Upper lobe of left lung (tissue), 6 donors: ENCODE results near the gene VAV2. TPM values are rescaled to one million over a fixed set of nuclear protein-coding genes. Genes with fewer than 3 reads are reported as not detected.
A peak's percentile ranks its signal among the peaks of the same experiment; 100 is the strongest.

Experiments
- ATAC-seq, 2 donors: fragments of 200-7000 bp; cut with Tn5 transposase; one replicate each; pipeline ENCODE4 v1.9.1; 2022; ENCODE audit warnings: mild to moderate bottlenecking in 2 of 2, moderate library complexity in 2 of 2; ENCODE audit not compliant: low FRiP score in 2 of 2
- DNase-seq, 2 donors: peaks; one replicate each; pipeline ENCODE4 v3.0.0-alpha.2; 2019 to 2020
- H3K27ac ChIP-seq, 4 donors: fragments of 200-600 bp; sonication (generic); one replicate each; pipeline ENCODE4 v1.5.1; 2016 to 2019
- H3K27me3 ChIP-seq, 4 donors: fragments of 200-600 bp; sonication (generic); one replicate each; pipeline ENCODE4 v1.5.1; 2017 to 2019
- H3K36me3 ChIP-seq, 4 donors: fragments of 200-600 bp; sonication (generic); one replicate each; pipeline ENCODE4 v1.5.1; 2016 to 2019
- H3K4me1 ChIP-seq, 4 donors: fragments of 200-600 bp; sonication (generic); one replicate each; pipeline ENCODE4 v1.5.1; 2018 to 2019
- H3K4me3 ChIP-seq, 4 donors: fragments of 200-600 bp; sonication (generic); one replicate each; pipeline ENCODE4 v1.5.1; 2017 to 2019; ENCODE audit warnings: mild to moderate bottlenecking in 2 of 4, moderate library complexity in 1 of 4
- H3K9me3 ChIP-seq, 4 donors: fragments of 200-600 bp; sonication (generic); one replicate each; pipeline ENCODE4 v1.5.1; 2018 to 2019
- CTCF ChIP-seq, 6 experiments: fragments of 450-650 bp in 4 of 6; fragments of 200-600 bp in 2 of 6; sonication (generic) in 2 of 6; IDR thresholded peaks; one replicate each; pipeline ENCODE4 v1.5.1; 2016 to 2019; ENCODE audit warnings: antibody characterized with exemption in 6 of 6
- EP300 ChIP-seq, 4 donors: sonication (generic); formaldehyde crosslinking; IDR thresholded peaks; one replicate each; pipeline ENCODE4 v1.5.1; 2017; ENCODE audit warnings: antibody characterized with exemption in 4 of 4, control low read depth in 2 of 4
- POLR2A ChIP-seq, 4 donors: fragments of 450-650 bp; IDR thresholded peaks; one replicate each; pipeline ENCODE4 v1.5.1; 2016 to 2017; ENCODE audit warnings: antibody characterized with exemption in 4 of 4, mild to moderate bottlenecking in 2 of 4
- POLR2AphosphoS5 ChIP-seq, 2 donors: sonication (generic); formaldehyde crosslinking; IDR thresholded peaks; one replicate each; pipeline ENCODE4 v1.5.1; 2017; ENCODE audit warnings: antibody characterized with exemption in 2 of 2
- WGBS, 2 donors: methylation state at CpG; one replicate each; pipeline ENCODE4 v1.1.5; 2017 to 2018; 5-methylcytosine and 5-hydroxymethylcytosine counted together
- total RNA-seq, 6 donors: library from RNA; depleted of rRNA in 4 of 6; stranded (reverse); fragments of >200 nt in 4 of 6; gene quantifications; one replicate each; pipeline versions ENCODE4 v1.1.0 to v1.2.1, GENCODE V29; 2016 to 2021
- donor health status: DM: no; HTN: no; CAD: no; lungs with moderate emphysema.
- donor health status: DM: no; HTN: yes; CAD: no; lungs with severe emphysema.

Gene VAV2
- total RNA-seq, 6 donors from 2014 or later = 12.0 to 38.8 (median 22.0) TPM

DNA sequence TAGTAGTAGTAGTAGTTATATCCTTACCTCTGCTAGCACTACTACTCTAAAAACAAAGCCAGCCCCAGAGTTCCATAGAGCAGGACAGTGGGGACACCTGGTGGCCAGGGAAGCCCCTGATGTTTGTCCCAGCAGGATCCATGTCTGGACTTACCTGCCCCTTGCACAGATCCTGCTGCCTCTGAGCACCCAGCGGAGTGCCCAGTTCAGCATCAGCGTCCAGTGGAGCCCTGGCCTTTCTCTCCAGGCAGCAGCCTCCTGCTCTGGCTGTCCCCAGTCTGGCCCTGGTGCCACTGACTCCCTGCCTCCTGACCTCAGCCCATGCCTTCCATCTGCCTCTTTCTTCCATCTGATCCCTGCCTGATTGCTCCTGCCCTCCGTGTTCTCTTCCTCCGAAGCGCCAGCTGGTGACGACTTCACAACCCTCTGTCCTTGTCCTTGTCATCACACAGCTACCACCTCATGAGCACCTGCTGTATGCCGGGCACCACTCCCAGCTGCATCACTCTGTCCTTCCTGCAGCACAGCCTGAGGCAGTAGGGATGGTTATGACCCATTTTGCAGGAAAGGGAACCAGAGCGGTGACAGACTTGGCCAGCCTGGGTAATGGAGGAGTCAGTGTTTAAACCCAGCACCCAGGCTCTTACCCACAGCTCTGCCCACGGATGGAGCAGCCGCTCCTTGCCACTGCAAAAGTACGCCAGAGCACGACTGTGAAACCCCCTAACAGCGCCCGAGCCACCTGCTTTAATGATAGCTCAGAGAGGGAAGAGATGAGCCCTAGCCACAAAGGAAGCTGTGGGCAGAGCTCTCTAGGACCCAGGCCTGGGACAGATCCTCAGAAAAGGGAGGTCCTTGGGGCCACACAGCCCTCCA, 265.5 kb downstream of the VAV2 start:
- Histone ChIP-seq H3K27ac (no peak overlapping the region), H3K36me3 (no peaks in the 10 kb centered on the region), H3K4me3 (no peak overlapping the region), H3K9me3 (no peaks in the 10 kb centered on the region), H3K4me1 (no peaks in the 10 kb centered on the region), H3K27me3 (no peaks in the 10 kb centered on the region)
- WGBS, 2 donors = 52 to 72% methylated on average over 11 to 14 of the region's 14 CpGs
- DNase-seq (peak in 1 of 2 donors; percentile 33), ATAC-seq (peak in 1 of 2 donors; percentile 56)
- TF ChIP-seq POLR2AphosphoS5 (IDR thresholded peaks at IDR 0.05) (no peak), CTCF (IDR thresholded peaks at IDR 0.05) (peak; percentile 20 to 62 (median 44)), POLR2A (IDR thresholded peaks at IDR 0.05) (no peak), EP300 (IDR thresholded peaks at IDR 0.05) (no peak)

DNA sequence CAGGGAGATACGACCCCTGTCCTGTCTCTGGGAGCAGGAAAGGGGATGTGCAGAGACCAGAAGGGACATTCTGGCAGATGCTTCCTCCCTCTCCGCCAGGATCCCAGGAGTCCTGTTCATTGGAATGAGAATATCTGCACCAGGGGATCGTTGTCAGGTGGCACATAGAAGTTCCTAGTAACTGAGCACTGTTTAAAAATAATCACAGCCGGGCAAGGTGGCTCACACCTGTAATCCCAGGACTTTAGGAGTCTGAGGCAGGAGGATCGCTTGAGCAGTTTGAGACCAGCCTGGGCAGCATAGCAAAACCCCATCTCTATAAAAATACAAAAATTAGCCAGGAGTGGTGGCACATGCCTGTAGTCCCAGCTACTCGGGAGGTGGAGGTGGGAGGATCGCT, 266.2 kb downstream of the VAV2 start:
- H3K27ac ChIP-seq = no peak overlapping the region
- H3K27me3 ChIP-seq = no peaks in the 10 kb centered on the region
- no peaks in the 10 kb centered on the region for H3K36me3 ChIP-seq
- DNase-seq (peak in 1 of 2 donors; percentile 5), ATAC-seq (no peak)
- no peak for TF ChIP-seq CTCF (IDR thresholded peaks at IDR 0.05)
- no peak for TF ChIP-seq POLR2AphosphoS5 (IDR thresholded peaks at IDR 0.05)
- no peak for TF ChIP-seq EP300 (IDR thresholded peaks at IDR 0.05)
- TF ChIP-seq POLR2A (IDR thresholded peaks at IDR 0.05) = no peak
- WGBS, 2 donors = 80 to 84% methylated on average over 7 of the region's 7 CpGs
- no peaks in the 10 kb centered on the region for H3K4me1 ChIP-seq
- H3K9me3 ChIP-seq = no peaks in the 10 kb centered on the region
- H3K4me3 ChIP-seq = no peak overlapping the region

DNA sequence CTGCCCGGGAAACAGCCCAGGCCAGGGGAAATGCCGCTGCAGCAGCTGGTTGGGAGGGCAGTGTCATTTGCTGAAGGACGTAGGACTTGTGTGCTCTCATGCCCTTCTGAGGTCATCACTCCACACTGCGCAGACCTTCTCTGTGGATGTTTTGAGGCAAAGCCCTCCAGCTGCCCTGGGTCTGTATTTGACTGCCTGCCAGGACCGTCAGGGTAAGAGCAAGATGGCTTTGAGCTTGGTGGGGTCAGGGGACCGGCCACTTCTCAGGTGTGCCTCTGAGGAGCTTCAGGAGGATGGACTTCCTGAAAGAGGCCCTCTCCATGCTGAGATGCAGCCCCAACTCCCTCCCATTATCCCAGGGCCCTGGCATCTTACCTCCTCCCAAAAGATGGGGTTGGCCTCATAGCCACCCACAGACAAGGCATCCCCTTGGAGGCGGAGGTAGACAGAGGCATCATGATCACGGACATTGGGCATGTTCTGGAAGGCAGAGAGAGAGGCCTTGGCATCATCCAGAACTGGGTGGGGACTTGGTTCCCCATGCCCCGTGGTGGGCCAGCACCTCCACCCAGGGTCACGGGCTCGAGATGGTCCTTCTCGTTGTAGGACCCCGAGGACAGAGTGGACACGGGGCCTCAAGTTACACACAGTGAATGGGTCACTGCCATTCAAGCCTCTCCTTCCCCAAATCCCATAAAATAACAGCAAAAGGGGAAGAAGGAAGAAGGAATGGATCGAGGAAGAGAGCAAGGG, 273.4 kb downstream of the VAV2 start:
- no peak for TF ChIP-seq CTCF (IDR thresholded peaks at IDR 0.05)
- no peak for TF ChIP-seq POLR2A (IDR thresholded peaks at IDR 0.05)
- no peak for TF ChIP-seq POLR2AphosphoS5 (IDR thresholded peaks at IDR 0.05)
- no peak for TF ChIP-seq EP300 (IDR thresholded peaks at IDR 0.05)
- H3K4me1 ChIP-seq = peaks cover 0 to 14% (median 6%) of the 10 kb centered on the region in 4 donors
- ATAC-seq = no peak
- H3K36me3 ChIP-seq = no peaks in the 10 kb centered on the region
- no peaks in the 10 kb centered on the region for H3K9me3 ChIP-seq
- H3K27ac ChIP-seq = no peak overlapping the region
- no peaks in the 10 kb centered on the region for H3K27me3 ChIP-seq
- H3K4me3 ChIP-seq = no peak overlapping the region
- no peak for DNase-seq
- 91% methylated on average over 9 to 15 of the region's 15 CpGs for WGBS, 2 donors

DNA sequence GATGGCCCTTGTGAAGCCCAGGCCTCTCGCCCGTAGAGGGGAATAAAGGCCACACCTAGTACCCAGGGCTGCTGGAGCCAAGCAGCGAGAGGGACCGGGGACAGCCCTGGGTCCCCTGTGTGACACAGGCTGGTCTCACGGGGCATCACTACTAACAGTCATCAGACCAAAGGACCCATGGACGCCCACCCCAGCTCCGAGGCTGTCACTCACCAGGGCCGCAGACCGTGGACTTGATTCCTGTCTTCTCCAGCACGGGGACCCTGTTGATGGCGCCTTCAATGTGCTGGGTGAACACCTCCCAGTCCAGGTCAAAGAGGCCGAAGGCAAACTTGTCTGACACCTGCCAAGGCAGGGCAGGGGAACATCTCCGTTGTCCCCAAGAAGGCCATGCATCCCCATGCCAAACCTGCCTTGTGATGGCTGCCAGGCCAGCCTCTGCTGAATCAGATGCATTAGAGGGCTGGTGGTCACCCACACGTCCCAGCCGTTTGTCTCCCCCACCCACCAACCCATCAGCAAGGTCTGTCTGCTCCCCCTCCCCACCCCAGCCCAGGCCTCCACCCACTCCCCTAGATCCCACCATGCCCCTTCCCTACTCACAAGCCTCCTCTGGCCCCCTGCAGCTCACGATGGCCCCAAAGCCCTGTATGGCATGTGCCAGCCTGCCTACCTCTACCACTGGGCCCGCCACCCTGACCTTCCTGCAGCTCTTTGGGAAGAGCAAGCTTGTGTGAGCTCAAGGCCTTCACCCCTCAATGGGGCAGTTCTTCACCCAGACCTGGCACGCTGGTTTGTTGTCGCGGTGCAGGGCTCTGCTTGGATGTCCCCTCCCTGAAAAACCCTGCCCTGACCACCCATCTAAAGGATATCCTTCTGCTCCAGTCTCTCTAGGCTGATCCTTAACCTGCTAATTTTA, 274.8 kb downstream of the VAV2 start:
- no peaks in the 10 kb centered on the region for H3K27me3 ChIP-seq
- 90 to 92% methylated on average over 10 to 20 of the region's 20 CpGs for WGBS, 2 donors
- no peak overlapping the region for H3K4me3 ChIP-seq
- H3K27ac ChIP-seq = no peak overlapping the region
- H3K4me1 ChIP-seq = peaks cover under 1 to 20% (median 7%) of the 10 kb centered on the region in 4 donors
- DNase-seq (peak in 1 of 2 donors; percentile 61), ATAC-seq (no peak)
- TF ChIP-seq CTCF (IDR thresholded peaks at IDR 0.05) = no peak
- TF ChIP-seq EP300 (IDR thresholded peaks at IDR 0.05) = no peak
- no peak for TF ChIP-seq POLR2AphosphoS5 (IDR thresholded peaks at IDR 0.05)
- TF ChIP-seq POLR2A (IDR thresholded peaks at IDR 0.05) = no peak
- no peaks in the 10 kb centered on the region for H3K9me3 ChIP-seq
- H3K36me3 ChIP-seq = no peaks in the 10 kb centered on the region
